Anterior cingulate cortex (tissue), 58 donors: Measurements from ENCODE around the gene PLA2G4A.

Experiments used
- DNase-seq, 58 donors: peaks; one replicate each; lab custom pipeline; 2025; lab: John Stamatoyannopoulos, UW

PLA2G4A gene

GRCh38 chr1:186966456-186966855, 137.7 kb downstream of the PLA2G4A start:
- no peak for DNase-seq

DNA sequence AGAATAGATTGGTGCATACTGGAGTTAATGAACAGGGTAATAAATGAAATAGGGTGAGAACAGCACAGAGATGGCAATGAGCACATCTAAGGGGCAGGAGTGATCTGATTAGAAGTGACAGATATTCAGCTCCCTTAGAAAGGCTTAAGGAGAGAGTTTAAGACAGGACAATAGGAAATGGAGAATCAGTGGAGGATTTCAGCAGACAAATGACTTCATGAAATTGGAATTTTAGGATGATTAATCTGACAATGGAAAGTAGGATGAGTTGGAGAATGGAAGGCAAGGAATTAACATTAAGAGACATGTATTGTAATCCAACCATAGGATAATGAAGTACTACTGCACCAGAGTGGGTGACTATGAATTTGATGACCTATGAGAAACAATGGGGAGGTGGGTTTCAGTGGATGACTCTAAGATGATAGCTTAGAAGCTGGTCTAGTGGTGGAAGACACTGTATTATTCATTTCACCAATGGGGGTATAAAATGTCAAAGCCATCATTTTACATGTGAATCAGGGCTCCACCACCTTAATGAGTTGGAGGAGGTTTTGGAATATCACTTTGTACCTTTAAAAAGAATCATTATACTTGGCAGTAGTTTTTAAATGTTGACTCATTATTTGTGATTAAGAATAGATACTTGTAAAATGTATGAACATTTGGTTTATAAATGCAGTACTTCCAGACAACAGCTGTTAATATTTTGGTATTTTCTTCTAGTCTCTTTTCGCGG, 139.1 kb downstream of the PLA2G4A start:
- no peak for DNase-seq

DNA sequence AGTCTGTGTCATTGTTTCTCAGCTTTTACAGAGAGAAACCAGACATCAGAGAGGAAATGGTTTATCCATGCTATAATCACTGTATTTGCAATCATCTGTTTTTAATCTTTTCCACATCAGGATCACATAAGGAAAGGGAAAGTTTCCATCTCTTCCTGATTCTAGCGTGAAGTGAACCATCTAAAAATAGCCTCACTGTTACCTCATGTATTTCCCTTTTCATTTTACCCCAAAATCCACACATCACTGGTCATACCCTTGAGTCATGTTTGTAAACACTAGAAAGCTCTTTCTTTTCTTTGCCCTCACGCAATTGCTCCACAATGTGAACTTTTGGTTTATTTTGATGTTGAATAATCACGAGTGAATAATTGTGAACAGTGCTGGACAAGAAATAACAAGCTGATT, 146.0 kb downstream of the PLA2G4A start:
- DNase-seq, result no peak

DNA sequence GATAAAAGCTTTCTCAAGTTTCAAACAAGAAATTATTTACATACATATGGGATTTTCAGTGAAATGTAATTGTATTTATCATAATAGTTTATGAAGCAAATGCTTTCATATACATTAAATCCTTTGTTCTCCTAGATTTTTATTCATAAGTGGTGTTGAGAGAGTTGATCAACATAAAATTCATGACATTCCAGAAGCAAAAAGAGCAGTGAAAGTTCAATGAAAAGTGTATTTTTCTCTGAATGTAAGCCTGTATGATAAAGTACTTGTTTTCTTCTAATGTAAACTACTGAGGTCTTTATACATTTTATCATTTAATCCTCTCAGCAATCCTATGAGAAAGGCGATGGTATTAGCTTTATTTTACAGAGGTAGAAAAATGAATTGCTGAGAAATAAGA, 146.5 kb downstream of the PLA2G4A start:
- DNase-seq, result no peak

DNA sequence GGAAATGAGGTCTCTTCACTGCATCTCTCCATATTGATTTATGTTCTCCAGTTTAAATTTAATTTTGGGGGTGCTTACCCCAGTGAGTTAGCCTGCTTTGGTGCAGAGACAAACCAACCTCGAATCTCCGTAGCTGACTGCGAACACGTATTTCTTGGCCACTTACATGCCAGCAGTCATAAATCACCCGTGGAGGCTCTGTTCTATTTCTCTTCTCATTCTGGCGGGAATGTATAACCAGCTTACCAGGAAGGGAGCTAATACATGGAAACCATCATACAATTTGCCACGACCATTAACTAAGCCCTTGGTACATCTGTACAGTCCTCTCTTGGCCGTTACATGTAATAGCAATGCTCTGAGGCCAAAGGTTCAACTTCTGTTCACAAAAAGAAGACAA, 148.0 kb downstream of the PLA2G4A start:
- DNase-seq, result no peak

DNA sequence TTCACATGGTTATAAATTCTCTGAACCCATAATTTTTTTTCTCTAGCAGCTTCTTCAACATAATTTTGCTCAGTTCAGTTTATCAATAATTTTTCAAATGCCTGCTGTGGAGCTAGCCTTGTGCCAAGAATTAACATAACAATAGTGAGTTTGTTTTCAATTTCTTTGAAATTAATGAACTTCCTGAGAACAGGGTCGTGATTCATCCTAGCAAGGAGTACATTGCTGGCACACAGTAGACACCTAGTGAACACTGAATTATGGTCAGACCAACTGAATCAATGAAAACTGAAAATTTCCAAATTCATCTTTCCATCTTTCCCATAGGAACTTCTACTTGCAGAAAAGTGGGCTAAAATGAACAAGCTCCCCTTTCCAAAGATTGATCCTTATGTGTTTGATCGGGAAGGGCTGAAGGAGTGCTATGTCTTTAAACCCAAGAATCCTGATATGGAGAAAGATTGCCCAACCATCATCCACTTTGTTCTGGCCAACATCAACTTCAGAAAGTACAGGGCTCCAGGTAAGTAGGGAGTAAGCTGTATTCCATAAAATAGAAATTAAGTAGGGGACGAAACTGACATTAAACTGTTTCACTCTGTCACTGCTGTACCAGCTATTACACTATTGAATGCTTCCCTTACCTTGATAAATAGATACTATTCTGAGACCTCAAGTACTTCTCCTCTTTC, 148.7 kb downstream of the PLA2G4A start:
- no peak for DNase-seq

- no peak for DNase-seq
Measured at GRCh38 chr1:186978596-186979556, 150.1 kb downstream of the PLA2G4A start.

DNA sequence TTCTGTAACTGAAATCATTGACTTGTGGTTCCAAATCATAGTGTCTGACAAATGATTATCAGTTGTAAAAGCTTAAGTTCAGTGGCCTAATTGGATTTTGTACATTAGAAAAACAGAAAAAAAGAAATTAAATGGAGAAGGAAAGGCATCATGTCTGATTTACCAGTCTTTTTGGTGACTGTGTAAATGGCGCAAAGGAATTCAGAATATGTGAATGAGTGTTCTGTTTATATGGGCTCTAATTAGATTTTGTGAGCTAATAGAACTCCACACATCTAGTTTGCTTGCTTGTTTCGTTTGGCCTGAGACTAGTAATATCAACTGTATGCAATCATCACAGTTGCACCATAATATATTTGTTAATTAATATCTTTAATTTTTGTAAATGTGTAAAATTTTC, 151.7 kb downstream of the PLA2G4A start:
- DNase-seq, result no peak

DNA sequence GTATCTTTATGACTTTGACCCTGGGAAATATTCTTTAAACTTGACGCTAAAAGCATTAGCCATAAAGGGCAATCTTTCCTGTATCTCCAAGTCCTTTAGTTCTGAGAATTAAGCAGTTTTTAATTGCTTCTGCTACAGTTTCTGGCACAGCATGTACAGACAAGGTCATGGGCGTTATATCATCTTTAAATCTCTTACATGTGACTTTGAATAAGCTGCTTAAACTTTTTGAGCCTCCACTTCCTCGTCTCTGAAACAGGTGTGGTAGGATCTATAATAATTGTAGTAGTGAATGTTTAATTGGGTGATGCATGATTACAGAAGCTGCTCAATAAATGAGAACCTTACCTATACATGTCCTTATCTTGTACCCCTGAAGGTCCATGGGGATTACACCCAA, 153.4 kb downstream of the PLA2G4A start:
- no peak for DNase-seq

- DNase-seq, result no peak
Measured at GRCh38 chr1:186983327-186983726, 154.6 kb downstream of the PLA2G4A start.

DNA sequence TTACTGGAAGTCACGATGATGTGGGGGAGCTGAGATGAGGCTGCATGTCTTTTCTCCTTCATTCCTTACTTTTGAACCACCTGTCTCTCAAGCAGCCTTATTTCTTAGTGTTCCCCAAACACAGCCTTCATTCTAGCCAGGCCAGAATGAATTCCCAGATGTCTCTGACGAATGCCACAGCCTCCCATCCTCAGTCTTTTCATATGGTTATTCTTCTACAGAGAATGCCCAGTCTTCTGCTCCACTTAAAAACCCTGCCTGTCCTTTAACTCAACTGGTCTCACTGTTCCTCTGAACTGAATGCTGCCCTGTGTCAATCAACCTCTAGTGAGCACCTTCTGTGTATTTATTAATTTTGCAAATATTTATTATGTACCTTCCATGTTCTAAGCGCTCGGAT, 156.2 kb downstream of the PLA2G4A start:
- no peak for DNase-seq

DNA sequence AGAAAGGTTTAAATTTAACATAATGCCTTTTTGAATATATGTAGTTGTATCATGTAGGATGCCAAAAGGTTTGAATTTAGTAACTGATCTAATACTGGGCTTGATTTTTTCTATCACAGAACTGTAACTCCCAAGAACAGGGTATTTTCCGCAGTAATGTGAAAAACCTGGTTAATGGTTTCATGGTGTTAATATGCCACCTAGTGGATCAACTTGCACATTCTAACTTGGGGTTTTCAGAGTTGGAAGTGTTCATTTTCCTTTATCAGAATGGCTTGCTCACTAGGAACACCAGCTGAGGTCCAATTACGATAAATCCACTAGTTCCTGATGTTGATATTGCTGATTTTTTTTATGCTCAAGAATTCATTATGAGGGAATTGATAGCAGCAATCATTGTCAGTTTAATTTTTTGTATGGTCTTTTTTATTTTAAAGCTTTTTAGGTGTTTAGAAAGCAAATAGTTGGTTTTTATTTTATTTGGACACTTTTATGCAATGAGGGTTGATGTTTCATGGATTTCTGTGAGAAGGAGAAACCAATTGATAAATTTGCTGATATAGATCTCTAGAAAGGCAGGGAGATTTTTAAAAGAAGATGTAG, 157.2 kb downstream of the PLA2G4A start:
- DNase-seq, result peak in 4 of 58 donors; percentile 1 to 54 (median 26)

DNA sequence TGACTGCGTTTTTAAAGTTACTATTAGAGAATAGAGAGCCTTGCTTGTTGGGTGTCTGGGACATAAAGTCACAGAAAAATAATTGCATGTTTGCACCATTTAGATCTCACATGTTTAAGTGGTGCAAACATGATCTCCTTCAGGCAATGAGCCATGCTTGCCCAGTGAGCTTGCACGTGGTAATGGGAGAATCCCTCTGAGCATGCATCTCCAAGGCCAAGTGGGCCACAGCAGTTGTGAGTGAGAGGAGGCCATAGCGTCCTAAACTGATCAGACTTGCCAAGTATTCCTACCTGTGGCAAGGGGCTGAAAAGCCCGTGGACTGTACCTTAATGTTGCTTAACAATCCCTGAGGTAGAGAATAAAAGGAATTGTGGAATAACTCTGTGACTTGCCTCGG, 158.3 kb downstream of the PLA2G4A start:
- no peak for DNase-seq

GRCh38 chr1:186987769-186988168, 159.0 kb downstream of the PLA2G4A start:
- DNase-seq, result no peak

- no peak for DNase-seq
Measured at GRCh38 chr1:186993996-186994395, 165.2 kb downstream of the PLA2G4A start.

DNA sequence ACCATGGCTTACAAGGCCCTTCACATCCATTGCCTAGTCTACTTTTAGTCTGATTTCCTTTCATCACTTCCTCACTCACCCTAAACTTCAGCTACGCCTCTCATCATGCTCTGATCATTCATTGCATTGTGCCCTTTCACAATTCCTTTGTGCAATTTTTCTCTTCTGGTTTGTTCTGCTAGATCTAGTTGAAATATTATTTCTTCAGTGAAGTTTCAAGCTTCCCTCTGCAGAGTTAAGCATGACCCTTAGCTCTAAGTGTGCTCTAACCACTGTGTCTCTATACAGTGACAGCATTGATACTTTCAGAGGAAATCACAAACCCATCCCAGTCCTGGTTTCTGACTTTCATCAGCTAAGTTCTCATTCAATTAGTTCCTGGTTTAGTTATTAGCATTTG, 166.1 kb downstream of the PLA2G4A start:
- DNase-seq, result no peak

DNA sequence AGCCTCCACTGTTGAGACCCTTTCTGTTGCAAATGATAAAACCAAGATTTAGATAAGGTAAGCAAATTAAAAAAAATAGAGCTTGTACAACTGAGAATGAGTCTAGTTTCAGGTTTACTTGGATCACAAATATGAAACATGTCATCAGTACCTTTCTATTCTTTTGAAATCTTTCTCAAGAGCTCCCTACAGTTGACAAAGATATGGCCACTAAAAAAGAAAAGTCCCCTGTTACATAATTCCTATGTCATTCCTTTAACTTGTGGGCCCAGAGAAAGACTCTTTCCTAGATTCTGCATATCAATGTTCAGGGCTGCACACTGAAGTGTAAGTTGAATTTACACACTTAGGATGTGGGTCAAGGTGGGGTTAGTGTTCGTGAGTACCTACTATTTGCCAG, 168.1 kb downstream of the PLA2G4A start:
- no peak for DNase-seq

DNA sequence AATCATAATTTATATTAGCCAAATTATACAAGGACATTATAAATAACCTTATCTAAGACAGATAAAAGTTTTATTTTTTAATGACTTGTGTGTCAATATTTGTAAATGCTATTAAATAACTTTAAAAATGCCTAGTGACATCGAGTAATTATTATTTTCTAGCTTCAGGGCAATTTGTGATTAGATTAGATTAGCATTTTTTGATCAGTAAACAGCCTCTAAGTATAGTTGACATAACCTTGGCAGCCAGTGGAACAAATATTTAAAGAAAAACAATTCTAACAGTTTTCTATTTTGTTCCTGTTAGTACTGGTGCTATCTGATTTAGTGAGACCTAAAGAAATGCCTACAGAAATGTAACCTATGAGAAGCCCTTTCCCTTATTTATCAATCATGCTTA, 169.1 kb downstream of the PLA2G4A start:
- no peak for DNase-seq

- no peak for DNase-seq
Measured at GRCh38 chr1:186999506-186999905, 170.8 kb downstream of the PLA2G4A start.

DNA sequence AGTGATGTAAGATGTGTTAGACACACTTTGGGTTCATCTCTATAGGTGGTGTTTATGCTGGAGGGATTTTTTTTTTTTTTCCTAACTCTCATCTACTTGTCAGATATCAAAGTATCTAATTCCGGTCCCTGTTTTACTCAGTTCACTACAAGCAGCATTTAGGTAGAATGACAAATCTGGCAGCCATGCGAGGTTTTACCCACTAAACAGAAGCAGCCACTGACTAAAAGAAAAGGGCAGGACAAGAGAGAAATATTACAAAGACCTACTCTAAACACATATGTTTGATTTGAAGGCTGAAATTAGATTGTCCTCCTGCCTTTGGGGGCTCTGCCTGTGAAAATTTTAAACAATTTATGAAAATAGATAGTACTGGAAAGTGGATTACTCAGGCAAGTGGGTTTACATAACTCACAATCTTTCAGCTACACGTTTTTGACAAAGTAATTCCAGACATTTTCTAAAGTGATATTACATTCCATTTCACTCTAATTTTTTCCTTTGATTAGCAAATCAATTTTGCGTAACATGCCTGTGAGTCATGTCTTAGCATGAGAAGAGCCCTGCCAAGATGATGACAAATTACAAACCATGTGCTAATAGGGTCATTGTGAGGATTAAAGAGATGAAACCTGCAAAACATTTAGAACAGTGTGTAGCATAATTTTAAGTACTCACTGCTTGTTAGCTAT, 172.6 kb downstream of the PLA2G4A start:
- DNase-seq, result no peak
